HG02852 (cell line): Measurements from ENCODE around the gene SLC2A6.

Experiments used
- ATAC-seq: cut with Tn5 transposase; IDR thresholded peaks from one replicate; pipeline ENCODE4 v1.9.1; 2021; ENCODE audit warnings: mild to moderate bottlenecking, moderate library complexity; ENCODE audit not compliant: unreplicated experiment

Gene SLC2A6

GRCh38 chr9:133441571-133441970, 37.3 kb downstream of the SLC2A6 start:
- ATAC-seq: no peak

GRCh38 chr9:133440874-133441273, 38.0 kb downstream of the SLC2A6 start:
- ATAC-seq: no peak

GRCh38 chr9:133439337-133439736, 39.6 kb downstream of the SLC2A6 start:
- no peak for ATAC-seq

DNA sequence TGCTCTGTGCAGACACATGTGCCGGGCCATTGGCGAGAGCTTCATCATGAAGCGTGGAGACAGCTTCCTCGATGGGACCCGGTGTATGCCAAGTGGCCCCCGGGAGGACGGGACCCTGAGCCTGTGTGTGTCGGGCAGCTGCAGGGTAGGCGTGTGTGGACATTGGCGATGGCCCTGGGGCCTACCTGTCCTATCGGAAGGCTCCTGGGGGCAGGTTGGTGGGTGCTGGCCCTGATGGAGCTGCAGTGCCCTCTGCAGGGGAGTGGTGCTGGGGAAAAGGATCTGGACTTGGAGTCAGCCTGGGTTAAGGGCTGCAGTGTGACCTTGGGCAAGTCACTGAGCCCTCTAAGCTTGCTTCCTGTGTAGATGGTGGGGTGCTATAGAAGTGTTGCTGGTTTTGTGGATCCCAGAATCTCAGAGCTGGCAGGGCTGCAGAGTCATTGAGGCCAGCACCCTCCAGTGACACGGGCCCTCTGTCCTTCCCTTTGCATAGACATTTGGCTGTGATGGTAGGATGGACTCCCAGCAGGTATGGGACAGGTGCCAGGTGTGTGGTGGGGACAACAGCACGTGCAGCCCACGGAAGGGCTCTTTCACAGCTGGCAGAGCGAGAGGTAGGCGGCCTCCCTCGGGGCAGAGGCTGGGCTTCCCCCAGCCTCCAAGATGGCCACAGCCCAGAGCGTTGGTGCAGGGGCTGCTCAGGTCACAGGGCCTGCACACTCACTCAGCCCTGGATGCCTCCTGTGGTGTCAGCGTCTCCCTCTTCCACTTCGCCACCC, 41.0 kb downstream of the SLC2A6 start:
- no peak for ATAC-seq

DNA sequence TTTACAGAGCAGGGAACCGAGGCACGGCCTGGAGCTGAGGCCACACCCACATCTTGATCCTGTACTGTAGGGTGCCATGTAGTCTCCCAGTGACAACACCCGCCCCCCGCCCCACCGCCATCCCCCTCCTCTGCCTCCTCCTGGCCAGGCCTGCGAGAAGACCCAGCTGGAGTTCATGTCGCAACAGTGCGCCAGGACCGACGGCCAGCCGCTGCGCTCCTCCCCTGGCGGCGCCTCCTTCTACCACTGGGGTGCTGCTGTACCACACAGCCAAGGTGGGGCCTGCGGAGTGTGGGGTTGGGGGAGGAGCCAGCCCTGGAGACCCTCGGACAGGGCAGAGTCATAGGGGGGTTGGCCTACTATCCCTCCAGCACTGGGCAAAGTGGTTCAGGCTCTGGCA, 42.2 kb downstream of the SLC2A6 start:
- no peak for ATAC-seq

DNA sequence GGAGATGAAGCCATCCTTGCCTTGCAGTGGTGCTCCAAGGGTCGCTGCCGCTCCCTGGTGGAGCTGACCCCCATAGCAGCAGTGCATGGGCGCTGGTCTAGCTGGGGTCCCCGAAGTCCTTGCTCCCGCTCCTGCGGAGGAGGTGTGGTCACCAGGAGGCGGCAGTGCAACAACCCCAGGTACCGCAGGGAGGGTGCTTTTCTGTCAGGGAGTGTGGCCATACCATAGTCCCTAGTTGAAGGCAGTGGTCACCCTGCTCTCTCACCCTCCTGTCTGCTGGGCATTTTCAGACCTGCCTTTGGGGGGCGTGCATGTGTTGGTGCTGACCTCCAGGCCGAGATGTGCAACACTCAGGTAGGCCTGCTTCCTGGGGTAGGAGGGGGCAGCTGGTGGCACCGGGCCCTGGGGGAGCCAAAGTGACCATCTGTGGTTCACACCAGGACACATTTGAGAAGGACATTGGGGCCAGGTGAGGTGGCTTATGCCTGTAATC, 45.5 kb downstream of the SLC2A6 start:
- ATAC-seq: no peak

GRCh38 chr9:133430244-133430643, 48.7 kb downstream of the SLC2A6 start:
- ATAC-seq: no peak

GRCh38 chr9:133429641-133430161, 49.2 kb downstream of the SLC2A6 start:
- ATAC-seq: no peak

- no peak for ATAC-seq
Measured at GRCh38 chr9:133429214-133429613, 49.7 kb downstream of the SLC2A6 start.

- no peak for ATAC-seq
Measured at GRCh38 chr9:133428617-133429101, 50.2 kb downstream of the SLC2A6 start.

GRCh38 chr9:133427658-133428348, 51.1 kb downstream of the SLC2A6 start:
- ATAC-seq: no peak

DNA sequence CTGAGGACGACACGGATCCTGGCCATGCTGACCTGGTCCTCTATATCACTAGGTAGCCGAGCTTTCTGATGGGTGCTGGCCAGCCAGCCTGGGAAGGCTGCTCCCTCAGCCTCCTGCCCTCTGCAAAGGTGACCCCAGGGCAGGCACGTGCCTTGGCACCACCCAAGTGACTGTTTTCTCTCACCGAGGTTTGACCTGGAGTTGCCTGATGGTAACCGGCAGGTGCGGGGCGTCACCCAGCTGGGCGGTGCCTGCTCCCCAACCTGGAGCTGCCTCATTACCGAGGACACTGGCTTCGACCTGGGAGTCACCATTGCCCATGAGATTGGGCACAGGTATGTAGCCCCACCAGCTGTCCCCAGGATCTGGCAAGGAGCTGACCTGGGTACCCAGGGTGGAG, 52.9 kb downstream of the SLC2A6 start:
- no peak for ATAC-seq

- no peak for ATAC-seq
Measured at GRCh38 chr9:133425049-133425632, 53.8 kb downstream of the SLC2A6 start.

DNA sequence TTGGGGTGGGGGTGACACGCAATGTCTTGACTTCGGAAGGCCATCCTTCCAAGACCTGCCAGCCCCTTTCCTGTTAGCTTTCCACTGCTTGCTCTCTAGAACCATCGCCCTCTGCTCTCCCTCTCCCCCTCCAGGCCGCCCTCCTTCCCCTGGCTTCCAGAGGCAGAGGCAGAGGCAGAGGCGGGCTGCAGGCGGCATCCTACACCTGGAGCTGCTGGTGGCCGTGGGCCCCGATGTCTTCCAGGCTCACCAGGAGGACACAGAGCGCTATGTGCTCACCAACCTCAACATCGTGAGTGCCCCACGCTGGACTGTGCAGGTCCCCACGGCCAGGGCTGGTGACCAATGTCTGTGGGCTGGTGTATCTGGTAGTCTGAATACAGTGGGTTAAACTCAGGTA, 54.7 kb downstream of the SLC2A6 start:
- ATAC-seq: no peak

DNA sequence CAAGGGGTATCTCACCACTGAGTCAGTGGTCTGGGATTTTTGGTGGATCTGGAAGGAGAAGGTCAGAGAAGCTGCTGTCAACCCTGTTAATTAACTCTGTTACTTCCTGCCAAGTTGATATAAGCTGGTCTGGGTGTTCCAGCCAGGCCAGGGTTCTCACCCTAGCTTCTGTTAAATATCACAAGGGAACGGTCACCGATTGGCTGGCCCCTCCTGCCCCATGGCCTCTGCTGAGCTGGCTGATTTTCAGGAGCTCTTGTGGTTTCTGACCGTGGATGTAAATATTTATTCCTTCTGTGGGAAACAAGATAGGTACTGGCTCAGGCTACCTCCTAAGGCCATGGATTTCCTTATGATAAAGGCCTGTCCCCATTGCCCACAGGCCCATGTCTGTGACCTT, 55.7 kb downstream of the SLC2A6 start:
- ATAC-seq: no peak

- ATAC-seq: no peak
Measured at GRCh38 chr9:133421615-133422542, 57.0 kb downstream of the SLC2A6 start, which contains the start of gene ADAMTS13. Gene ADAMTS13 (plus strand): TSS chr9:133422367. CDS start chr9:133422444, 77 bp downstream.
